Measurements from ENCODE around the gene COX19. TPM values are rescaled to one million over a fixed set of nuclear protein-coding genes. Genes with fewer than 3 reads are reported as not detected.

COX19 gene
- total and polyA plus RNA-seq, 2 experiments from 2014 or later, result 11.7 to 12.6 TPM

GRCh38 chr7:996079-996872, 20.9 kb upstream of the COX19 start (continued):
- TF ChIP-seq ZNF462 (CRISPR knock-in tag; IDR thresholded peaks at IDR 0.05), result no peak
- TF ChIP-seq ZNF114 (CRISPR knock-in tag; IDR thresholded peaks at IDR 0.05), result no peak
- TF ChIP-seq ZNF331 (CRISPR knock-in tag; IDR thresholded peaks at IDR 0.05; ENCODE audit: low read depth), result no peak
- TF ChIP-seq NANOG (IDR thresholded peaks at IDR 0.05; ENCODE audit: borderline replicate concordance), result no peak
- TF ChIP-seq POLR2AphosphoS5 (IDR thresholded peaks at IDR 0.05; ENCODE audit: low read depth), result no peak

GRCh38 chr7:995571-995970, 20.2 kb upstream of the COX19 start:
- H3K36me3 Mint-ChIP-seq (ENCODE audit: low read depth), result no peaks in the 10 kb centered on the region
- peaks cover 22% of the 10 kb centered on the region for H3K27me3 Mint-ChIP-seq (ENCODE audit: insufficient read depth, low read depth, poor library complexity)
- no peak overlapping the region for H3K4me3 ChIP-seq
- H3K27ac Mint-ChIP-seq, result no peak overlapping the region
- H3K4me1 Mint-ChIP-seq, result 0 out of 3 replicates have a peak, but pooled peaks cover 2% of the 10 kb centered on the region
- no peaks in the 10 kb centered on the region for H4K20me1 ChIP-seq (replicated peaks; ENCODE audit: insufficient read depth)
- no peaks in the 10 kb centered on the region for H3F3A ChIP-seq (replicated peaks; ENCODE audit: low read depth)
- no peaks in the 10 kb centered on the region for H3K36me3 ChIP-seq (ENCODE audit: insufficient read depth)
- H3K9me3 Mint-ChIP-seq, result no peaks in the 10 kb centered on the region
- H3K4me2 ChIP-seq, result no peak overlapping the region
- DNase-seq (ENCODE audit: low spot score) (no peak), ATAC-seq (no peak)
- H3K27me3 ChIP-seq (ENCODE audit: insufficient read depth), result no peaks in the 10 kb centered on the region
- no peaks in the 10 kb centered on the region for H3K9me2 ChIP-seq (ENCODE audit: insufficient read depth)
- H3K79me2 ChIP-seq (replicated peaks; ENCODE audit: insufficient read depth), result no peaks in the 10 kb centered on the region
- H2AFZ ChIP-seq, result no peak overlapping the region
- H3K27ac ChIP-seq (ENCODE audit: low read depth), result no peak overlapping the region
- H3K4me3 Mint-ChIP-seq, result no peak overlapping the region
- TF ChIP-seq POLR2AphosphoS5 (IDR thresholded peaks at IDR 0.05; ENCODE audit: low read depth) (no peak), STAT1 (IDR thresholded peaks at IDR 0.05; ENCODE audit: unreplicated experiment) (no peak), ZNF114 (CRISPR knock-in tag; IDR thresholded peaks at IDR 0.05) (no peak), CTCF (conservative IDR thresholded peaks at IDR 0.05; ENCODE audit: low read depth in 2 of 2) (no peak)
- H3K4me1 ChIP-seq (ENCODE audit: insufficient read depth), result no peaks in the 10 kb centered on the region
